CD1c-positive myeloid dendritic cell (primary cell): Measurements from ENCODE around the gene ARID1B.

ENCODE experiments used
- DNase-seq: peaks from one replicate; pipeline ENCODE4 v3.0.0-alpha.2; 2016; ENCODE audit errors: extremely low spot score

Gene ARID1B

GRCh38 chr6:156825475-156825874 lies 48.3 kb downstream of the ARID1B start:
- DNase-seq: no peak

- DNase-seq: no peak
Measured at GRCh38 chr6:156826290-156826955, 49.2 kb downstream of the ARID1B start.

GRCh38 chr6:156827382-156827781 lies 50.2 kb downstream of the ARID1B start:
- DNase-seq: no peak

GRCh38 chr6:156828280-156828703 lies 51.1 kb downstream of the ARID1B start:
- no peak for DNase-seq

GRCh38 chr6:156830126-156830525 lies 52.9 kb downstream of the ARID1B start:
- DNase-seq: no peak

GRCh38 chr6:156832231-156832647 lies 55.1 kb downstream of the ARID1B start:
- DNase-seq: no peak

- no peak for DNase-seq
Measured at GRCh38 chr6:156832669-156833068, 55.5 kb downstream of the ARID1B start.

GRCh38 chr6:156833755-156834154 lies 56.6 kb downstream of the ARID1B start:
- no peak for DNase-seq

GRCh38 chr6:156839129-156839528 lies 62.0 kb downstream of the ARID1B start:
- DNase-seq: peak; percentile 10

- DNase-seq: no peak
Measured at GRCh38 chr6:156839591-156840001, 62.4 kb downstream of the ARID1B start.

- DNase-seq: no peak
Measured at GRCh38 chr6:156840136-156840535, 63.0 kb downstream of the ARID1B start.

- no peak for DNase-seq
Measured at GRCh38 chr6:156840606-156841005, 63.4 kb downstream of the ARID1B start.

- no peak for DNase-seq
Measured at GRCh38 chr6:156841508-156841907, 64.3 kb downstream of the ARID1B start.

- DNase-seq: no peak
Measured at GRCh38 chr6:156842598-156843250, 65.5 kb downstream of the ARID1B start.

- no peak for DNase-seq
Measured at GRCh38 chr6:156844089-156844488, 66.9 kb downstream of the ARID1B start.

- no peak for DNase-seq
Measured at GRCh38 chr6:156845454-156846155, 68.4 kb downstream of the ARID1B start.

GRCh38 chr6:156846845-156847599 lies 69.8 kb downstream of the ARID1B start:
- DNase-seq: no peak

GRCh38 chr6:156848123-156848522 lies 70.9 kb downstream of the ARID1B start:
- DNase-seq: no peak

- DNase-seq: no peak
Measured at GRCh38 chr6:156848533-156848932, 71.4 kb downstream of the ARID1B start.

GRCh38 chr6:156849806-156850205 lies 72.6 kb downstream of the ARID1B start:
- no peak for DNase-seq

GRCh38 chr6:156850353-156850752 lies 73.2 kb downstream of the ARID1B start:
- DNase-seq: no peak

GRCh38 chr6:156851454-156851921 lies 74.3 kb downstream of the ARID1B start:
- no peak for DNase-seq
